H1 (cell line): Measurements from ENCODE around the gene PIGC. TPM values are rescaled to one million over a fixed set of nuclear protein-coding genes. Genes with fewer than 3 reads are reported as not detected.

ENCODE experiments used
- BCL11A ChIP-seq, 2 experiments: IDR thresholded peaks; one replicate each; pipeline ENCODE4 v1.6.1; 2011; ENCODE audit warnings: low read depth in 2 of 2, low read length in 2 of 2, mild to moderate bottlenecking in 2 of 2
- CHD1 ChIP-seq: IDR thresholded peaks from 2 replicates; pipeline ENCODE4 v1.6.1; 2012; ENCODE audit warnings: low read depth, low read length, improper control_type of control experiment
- EGR1 ChIP-seq: IDR thresholded peaks from 2 replicates; pipeline ENCODE4 v1.6.1; 2011; ENCODE audit warnings: low read depth, low read length, borderline replicate concordance
- SIRT6 ChIP-seq: IDR thresholded peaks from one replicate; pipeline ENCODE4 v1.7.1; 2012; ENCODE audit warnings: low read length, inconsistent platforms
- polyA plus RNA-seq, 7 experiments: library from polyadenylated mRNA; depleted of rRNA in 3 of 7; stranded (reverse) in 5 of 7; unstranded in 2 of 7; fragments of >200 nt in 5 of 7; fragments of 200-250 nt in 2 of 7; gene quantifications; 1 replicate in 5 of 7; 2 replicates in 1 of 7; 4 replicates in 1 of 7; pipeline versions ENCODE4 v1.2.1 to v1.2.3, GENCODE V29; 2011 to 2013; ENCODE audit warnings: missing spikeins in 2 of 7, mixed read lengths in 2 of 7
- total RNA-seq: library from RNA; stranded (reverse); fragmentation: NEBNext Ultra II Directional; extraction: Animal tissue kit (Norgen Biotek cat#: 25700); gene quantifications from 2 replicates; pipeline ENCODE4 v1.2.1, GENCODE V29; 2021

PIGC gene
- total and polyA plus RNA-seq, 2 of the 8 experiments (the other 6 are each of a cell fraction or from before 2014, with no cell fraction given) = 21.0 to 39.3 TPM

DNA sequence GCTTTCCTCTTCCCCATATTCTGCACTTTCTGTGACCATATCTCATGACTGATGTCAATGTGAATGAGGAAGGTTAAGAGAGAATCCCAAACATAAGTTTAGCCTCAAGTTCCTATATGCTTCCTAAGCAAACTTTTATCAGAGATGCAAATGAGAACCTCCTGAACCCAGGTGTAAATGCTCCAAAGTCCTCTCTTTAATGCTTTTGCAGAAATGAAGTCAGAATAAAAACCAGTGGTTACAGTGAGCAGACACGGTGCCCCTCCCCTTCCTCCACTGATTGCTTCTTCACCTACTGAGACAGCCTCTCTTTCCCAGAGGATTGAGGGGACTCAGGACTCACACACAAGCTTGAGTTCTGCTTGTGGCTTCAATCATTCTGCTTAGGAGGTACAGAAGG lies 11.6 kb upstream of the PIGC start (continued):
- no peak for TF ChIP-seq EGR1
- no peak for TF ChIP-seq SIRT6
- no peak for TF ChIP-seq BCL11A (IDR thresholded peaks at IDR 0.05; ENCODE audit: low read depth in 2 of 2, low read length in 2 of 2)
- TF ChIP-seq CHD1 = no peak
